Trophoblast cell (in vitro differentiated cells and primary cell): ENCODE data around the gene CREB3L4.

ENCODE experiments used
- DNase-seq, 2 donors: peaks; one replicate each; pipeline ENCODE4 v3.0.0-alpha.2; 2016
- H2AFZ ChIP-seq: 2 replicates; pipeline ENCODE4 v1.6.1; 2013; ENCODE audit warnings: low read length, moderate library complexity, mild to moderate bottlenecking; ENCODE audit not compliant: insufficient read depth, poor library complexity
- H2AK5ac ChIP-seq: 2 replicates; pipeline ENCODE4 v1.6.1; 2013; ENCODE audit warnings: mild to moderate bottlenecking, low read length
- H2BK120ac ChIP-seq: 2 replicates; pipeline ENCODE4 v1.6.1; 2013; ENCODE audit warnings: low read length, mild to moderate bottlenecking, moderate library complexity; ENCODE audit not compliant: insufficient read depth, poor library complexity
- H2BK12ac ChIP-seq: 2 replicates; pipeline ENCODE4 v1.6.1; 2013; ENCODE audit warnings: mild to moderate bottlenecking, low read length, moderate library complexity
- H2BK5ac ChIP-seq: 2 replicates; pipeline ENCODE4 v1.6.1; 2013; ENCODE audit warnings: low read length, low read depth, moderate library complexity, mild to moderate bottlenecking; ENCODE audit not compliant: poor library complexity
- H3K14ac ChIP-seq: 2 replicates; pipeline ENCODE4 v1.6.1; 2013; ENCODE audit warnings: mild to moderate bottlenecking, low read length
- H3K18ac ChIP-seq: 2 replicates; pipeline ENCODE4 v1.6.1; 2013; ENCODE audit warnings: mild to moderate bottlenecking, low read length
- H3K23ac ChIP-seq: 2 replicates; pipeline ENCODE4 v1.6.1; 2013; ENCODE audit warnings: low read length
- H3K27ac ChIP-seq: 2 replicates; pipeline ENCODE4 v1.5.1; 2013; ENCODE audit warnings: low read depth, mild to moderate bottlenecking, inconsistent platforms, low read length, moderate library complexity
- H3K27me3 ChIP-seq: 2 replicates; pipeline ENCODE4 v1.6.1; 2013; ENCODE audit warnings: inconsistent platforms, mild to moderate bottlenecking, low read length, moderate library complexity; ENCODE audit not compliant: insufficient read depth
- H3K36me3 ChIP-seq, 2 experiments: 1 replicate in 1 of 2; 2 replicates in 1 of 2; pipeline ENCODE4 v1.6.1; 2013; ENCODE audit warnings: low read length in 2 of 2, mild to moderate bottlenecking in 2 of 2, moderate library complexity in 1 of 2; ENCODE audit not compliant: insufficient read depth in 2 of 2, control insufficient read depth in 1 of 2
- H3K4ac ChIP-seq: 2 replicates; pipeline ENCODE4 v1.6.1; 2013; ENCODE audit warnings: low read depth, mild to moderate bottlenecking, low read length, moderate library complexity
- H3K4me1 ChIP-seq, 2 experiments: 1 replicate in 1 of 2; 2 replicates in 1 of 2; pipeline ENCODE4 v1.6.1; 2013; ENCODE audit warnings: low read length in 2 of 2, mild to moderate bottlenecking in 2 of 2, moderate library complexity in 1 of 2; ENCODE audit not compliant: insufficient read depth in 2 of 2, control insufficient read depth in 1 of 2
- H3K4me2 ChIP-seq: 2 replicates; pipeline ENCODE4 v1.6.1; 2013; ENCODE audit warnings: inconsistent platforms, mild to moderate bottlenecking, low read length, moderate library complexity
- H3K4me3 ChIP-seq: 2 replicates; pipeline ENCODE4 v1.5.1; 2013; ENCODE audit warnings: mild to moderate bottlenecking, low read depth, low read length, inconsistent platforms
- H3K79me1 ChIP-seq: one replicate; pipeline ENCODE4 v1.6.1; 2013; ENCODE audit warnings: low read length
- H3K79me2 ChIP-seq: 2 replicates; pipeline ENCODE4 v1.6.1; 2013; ENCODE audit warnings: low read length, mild to moderate bottlenecking; ENCODE audit not compliant: control insufficient read depth, insufficient read depth, poor library complexity
- H3K9ac ChIP-seq: 2 replicates; pipeline ENCODE4 v1.6.1; 2013; ENCODE audit warnings: mild to moderate bottlenecking, low read length
- H3K9me3 ChIP-seq: 2 replicates; pipeline ENCODE4 v1.6.1; 2013; ENCODE audit warnings: low read depth, mild to moderate bottlenecking, control low read depth, inconsistent platforms, low read length; ENCODE audit not compliant: insufficient read depth
- H4K12ac ChIP-seq: 2 replicates; pipeline ENCODE4 v1.6.1; 2013; ENCODE audit warnings: low read depth, mild to moderate bottlenecking, low read length, moderate library complexity
- H4K8ac ChIP-seq: 2 replicates; pipeline ENCODE4 v1.6.1; 2013; ENCODE audit warnings: low read depth, mild to moderate bottlenecking, low read length, moderate library complexity
- H4K91ac ChIP-seq: one replicate; pipeline ENCODE4 v1.6.1; 2013; ENCODE audit warnings: low read depth, mild to moderate bottlenecking, low read length, moderate library complexity
- WGBS: extraction: QIAGEN DNeasy Blood & Tissue Kit; methylation state at CpG from one replicate; pipeline ENCODE4 v1.1.7; 2013; ENCODE audit warnings: missing lambda C conversion rate; ENCODE audit not compliant: insufficient read length, insufficient coverage; ENCODE audit errors: extremely low coverage; 5-methylcytosine and 5-hydroxymethylcytosine counted together

CREB3L4 gene

GRCh38 chr1:153951801-153952200 is 15.9 kb upstream of the CREB3L4 start:
- no peak overlapping the region for H4K12ac ChIP-seq
- no peaks in the 10 kb centered on the region for H3K79me1 ChIP-seq
- peaks cover 1 to 2% of the 10 kb centered on the region in 2 experiments for H3K4me1 ChIP-seq
- H3K4me2 ChIP-seq: no peak overlapping the region
- H3K23ac ChIP-seq: no peak overlapping the region
- no peaks in the 10 kb centered on the region for H3K9me3 ChIP-seq
- H3K4me3 ChIP-seq: no peak overlapping the region
- no peak overlapping the region for H2AK5ac ChIP-seq
- H3K27me3 ChIP-seq: no peaks in the 10 kb centered on the region
- no peak for DNase-seq
- H3K18ac ChIP-seq: no peak overlapping the region
- H2AFZ ChIP-seq: no peak overlapping the region
- H2BK12ac ChIP-seq: no peak overlapping the region
- WGBS: no CpG with 5 or more reads among the region's 2 CpGs
- H3K14ac ChIP-seq: no peak overlapping the region
- no peak overlapping the region for H2BK120ac ChIP-seq
- H3K9ac ChIP-seq: no peak overlapping the region
- peaks cover 52 to 62% of the 10 kb centered on the region in 2 experiments for H3K36me3 ChIP-seq
- H4K91ac ChIP-seq: no peak overlapping the region
- peaks cover 5% of the 10 kb centered on the region for H3K79me2 ChIP-seq
- H2BK5ac ChIP-seq: no peak overlapping the region
- no peak overlapping the region for H3K4ac ChIP-seq
- H3K27ac ChIP-seq: no peak overlapping the region
- no peak overlapping the region for H4K8ac ChIP-seq

- Histone ChIP-seq H3K27me3 (no peaks in the 10 kb centered on the region), H4K12ac (no peak overlapping the region), H4K91ac (no peak overlapping the region), H3K36me3 (peaks cover 36 to 45% of the 10 kb centered on the region in 2 experiments), H3K4me3 (no peak overlapping the region), H3K4ac (peak overlapping the region; percentile 30), H3K14ac (no peak overlapping the region), H3K23ac (peak overlapping the region; percentile 27), H2AK5ac (no peak overlapping the region), H4K8ac (no peak overlapping the region), H3K18ac (no peak overlapping the region), H3K9me3 (no peaks in the 10 kb centered on the region), H3K79me1 (peaks cover 7% of the 10 kb centered on the region), H3K4me1 (peaks cover 6 to 9% of the 10 kb centered on the region in 2 experiments), H3K79me2 (peaks cover 19% of the 10 kb centered on the region), H2BK12ac (no peak overlapping the region), H3K27ac (no peak overlapping the region), H3K4me2 (no peak overlapping the region), H2BK5ac (no peak overlapping the region), H2BK120ac (no peak overlapping the region), H3K9ac (peak overlapping the region; percentile 29), H2AFZ (no peak overlapping the region)
- no peak for DNase-seq
- WGBS: no CpG with 5 or more reads among the region's 4 CpGs
Measured at GRCh38 chr1:153953859-153954365, 13.8 kb upstream of the CREB3L4 start.

- Histone ChIP-seq H2BK12ac (no peak overlapping the region), H3K23ac (no peak overlapping the region), H3K27me3 (no peaks in the 10 kb centered on the region), H3K4me2 (no peak overlapping the region), H2AK5ac (no peak overlapping the region), H3K9me3 (no peaks in the 10 kb centered on the region), H2BK120ac (no peak overlapping the region), H3K36me3 (peaks cover 39 to 44% of the 10 kb centered on the region in 2 experiments), H4K8ac (no peak overlapping the region), H3K79me2 (peaks cover 19% of the 10 kb centered on the region), H3K4ac (peak overlapping the region; percentile 4), H2BK5ac (no peak overlapping the region), H3K18ac (no peak overlapping the region), H3K9ac (no peak overlapping the region), H3K27ac (no peak overlapping the region), H2AFZ (no peak overlapping the region), H3K14ac (no peak overlapping the region), H3K79me1 (peaks cover 7% of the 10 kb centered on the region), H4K91ac (no peak overlapping the region), H4K12ac (no peak overlapping the region), H3K4me3 (no peak overlapping the region), H3K4me1 (peaks cover 6 to 9% of the 10 kb centered on the region in 2 experiments)
- WGBS: no CpG with 5 or more reads among the region's 10 CpGs
- no peak for DNase-seq
Measured at GRCh38 chr1:153954826-153955225, 12.9 kb upstream of the CREB3L4 start.

GRCh38 chr1:153956997-153957715 is 10.5 kb upstream of the CREB3L4 start:
- no peak overlapping the region for H2AK5ac ChIP-seq
- peak overlapping the region; percentile 28 for H3K27ac ChIP-seq
- no peak overlapping the region for H4K91ac ChIP-seq
- no peak overlapping the region for H3K18ac ChIP-seq
- H4K12ac ChIP-seq: no peak overlapping the region
- H3K9ac ChIP-seq: peak overlapping the region; percentile 93
- peak overlapping the region; percentile 99 for H3K4me2 ChIP-seq
- peak overlapping the region; percentile 13 for H2AFZ ChIP-seq
- no peak overlapping the region for H2BK5ac ChIP-seq
- peak overlapping the region; percentile 23 for H3K23ac ChIP-seq
- no peaks in the 10 kb centered on the region for H3K27me3 ChIP-seq
- peak overlapping the region; percentile 90 for H3K14ac ChIP-seq
- peak overlapping the region; percentile 87 for H4K8ac ChIP-seq
- peak overlapping the region; percentile 92 for H3K4ac ChIP-seq
- no peak overlapping the region for H2BK12ac ChIP-seq
- WGBS: no CpG with 5 or more reads among the region's 6 CpGs
- peak overlapping the region; percentile 92 for H3K4me3 ChIP-seq
- DNase-seq: peak in 1 of 2 donors; percentile 6
- peaks cover 34 to 44% of the 10 kb centered on the region in 2 experiments for H3K36me3 ChIP-seq
- peaks cover 21% of the 10 kb centered on the region for H3K79me2 ChIP-seq
- H3K79me1 ChIP-seq: peaks cover 9% of the 10 kb centered on the region
- peaks cover 13 to 14% of the 10 kb centered on the region in 2 experiments for H3K4me1 ChIP-seq
- no peaks in the 10 kb centered on the region for H3K9me3 ChIP-seq
- H2BK120ac ChIP-seq: no peak overlapping the region
